ENCODE data around the gene FAM222B.

- TF ChIP-seq POLR2AphosphoS5 (IDR thresholded peaks at IDR 0.05; ENCODE audit: borderline replicate concordance, low read depth, low read length), result no peak
- TF ChIP-seq EZH2 (IDR thresholded peaks at IDR 0.05), result no peak
- TF ChIP-seq FOXP2 (optimal IDR thresholded peaks at IDR 0.05; ENCODE audit: control extremely low read depth, extremely low read length, insufficient read depth), result no peak
These were observed 6.7 kb upstream of the FAM222B start for GRCh38 chr17:28849281-28849680.
